PFSK-1 (cell line): Measurements from ENCODE around the gene SEC24C.

ENCODE experiments used
- FOXP2 ChIP-seq: optimal IDR thresholded peaks from 2 replicates; pipeline ENCODE3; 2011; ENCODE audit warnings: borderline replicate concordance, control low read depth, inconsistent platforms; ENCODE audit not compliant: insufficient read depth; ENCODE audit errors: extremely low read length, extremely low read depth
- POLR2AphosphoS5 ChIP-seq: IDR thresholded peaks from 2 replicates; pipeline ENCODE4 v1.6.1; 2012; ENCODE audit warnings: low read depth, mild to moderate bottlenecking, control low read depth, low read length, moderate library complexity
- REST ChIP-seq, 2 experiments: IDR thresholded peaks; 2 replicates each; pipeline versions ENCODE4 v1.6.1 to v1.8.0; 2011 to 2012; ENCODE audit warnings: low read depth in 2 of 2, low read length in 2 of 2, control low read depth in 1 of 2, inconsistent platforms in 1 of 2, mild to moderate bottlenecking in 1 of 2, moderate library complexity in 1 of 2; ENCODE audit not compliant: insufficient read depth in 1 of 2
- SIN3A ChIP-seq: IDR thresholded peaks from 2 replicates; pipeline ENCODE4 v1.6.1; 2012; ENCODE audit warnings: mild to moderate bottlenecking, low read length, moderate library complexity, borderline replicate concordance; ENCODE audit not compliant: insufficient read depth
- TAF1 ChIP-seq: IDR thresholded peaks from 2 replicates; pipeline ENCODE4 v1.6.1; 2012; ENCODE audit warnings: low read length, control low read depth, borderline replicate concordance; ENCODE audit not compliant: insufficient read depth

The SEC24C gene

GRCh38 chr10:73806176-73806950 lies 62.2 kb downstream of the SEC24C start:
- TF ChIP-seq REST (IDR thresholded peaks at IDR 0.05; ENCODE audit: insufficient read depth in 1 of 2, low read depth in 2 of 2, low read length in 2 of 2) (no peak), TAF1 (no peak), POLR2AphosphoS5 (no peak), SIN3A (no peak), FOXP2 (no peak)

- TF ChIP-seq POLR2AphosphoS5 (no peak), FOXP2 (no peak), SIN3A (no peak), REST (IDR thresholded peaks at IDR 0.05; ENCODE audit: insufficient read depth in 1 of 2, low read depth in 2 of 2, low read length in 2 of 2) (no peak), TAF1 (no peak)
Measured at GRCh38 chr10:73807471-73807870, 63.3 kb downstream of the SEC24C start.

- no peak for TF ChIP-seq POLR2AphosphoS5
- TF ChIP-seq SIN3A = no peak
- TF ChIP-seq TAF1 = no peak
- TF ChIP-seq REST (IDR thresholded peaks at IDR 0.05; ENCODE audit: insufficient read depth in 1 of 2, low read depth in 2 of 2, low read length in 2 of 2) = no peak
- no peak for TF ChIP-seq FOXP2
Measured at GRCh38 chr10:73808021-73808815, 64.0 kb downstream of the SEC24C start.

GRCh38 chr10:73809061-73809818 lies 65.1 kb downstream of the SEC24C start:
- no peak for TF ChIP-seq POLR2AphosphoS5
- no peak for TF ChIP-seq FOXP2
- TF ChIP-seq REST (IDR thresholded peaks at IDR 0.05; ENCODE audit: insufficient read depth in 1 of 2, low read depth in 2 of 2, low read length in 2 of 2) = no peak
- no peak for TF ChIP-seq TAF1
- no peak for TF ChIP-seq SIN3A
